ENCODE data around the gene E2F6. TPM values are rescaled to one million over a fixed set of nuclear protein-coding genes. Genes with fewer than 3 reads are reported as not detected.

Gene E2F6
- total and polyA plus RNA-seq, 2 of the 4 experiments (the other 2 are of a cell fraction) = 8.2 to 10.9 TPM

Other genes starting within 250 kb of the E2F6 start
- gene ROCK2, start 121.5 kb downstream of the E2F6 start, total RNA-seq (2012; rRNA removed) = 28.3 and 59.7 TPM in 2 replicates
- 7.1 and 9.0 TPM in 2 replicates for gene ROCK2, start 121.5 kb downstream of the E2F6 start, polyA plus RNA-seq (2012; rRNA removed)
- not detected in 2 replicates for gene GREB1, start 67.9 kb upstream of the E2F6 start, total RNA-seq (2012; rRNA removed)
- 0.05 TPM in 1 of 2 replicates, not detected in the other for gene GREB1, start 67.9 kb upstream of the E2F6 start, polyA plus RNA-seq (2012; rRNA removed)
- gene NTSR2, start 204.0 kb upstream of the E2F6 start, total RNA-seq (2012; rRNA removed) = not detected in 2 replicates
- gene NTSR2, start 204.0 kb upstream of the E2F6 start, polyA plus RNA-seq (2012; rRNA removed) = not detected in 2 replicates